ENCODE results near the gene MBNL1.
A peak's percentile ranks its signal among the peaks of the same experiment; 100 is the strongest.
"Not testable (repeated sequence)": the region's sequence is repeated elsewhere in the genome, so short reads cannot be mapped to it uniquely, and the experiment has no call there.

MBNL1 gene

DNA sequence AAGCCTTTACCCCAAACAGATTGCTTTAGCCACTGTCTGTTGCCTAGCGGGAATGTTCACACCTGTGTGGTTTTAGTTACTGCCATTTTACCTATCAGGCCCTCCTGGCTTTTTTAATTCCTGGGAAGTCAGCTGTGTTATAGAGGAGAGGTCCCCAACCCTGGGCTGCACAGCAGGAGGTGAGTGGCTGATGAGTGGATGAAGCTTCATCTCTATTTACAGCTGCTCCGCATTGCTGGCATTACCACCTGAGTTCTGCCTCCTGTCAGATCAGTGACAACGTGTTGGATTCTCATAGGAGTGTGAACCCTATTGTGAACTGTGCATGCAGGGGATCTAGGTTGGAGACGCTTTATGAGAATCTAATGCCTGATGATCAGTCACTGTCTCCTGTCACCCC, 127.0 kb downstream of the MBNL1 start:
- no peak for DNase-seq (ENCODE audit: extremely low read depth in 1 of 2, low read depth in 1 of 2)

DNA sequence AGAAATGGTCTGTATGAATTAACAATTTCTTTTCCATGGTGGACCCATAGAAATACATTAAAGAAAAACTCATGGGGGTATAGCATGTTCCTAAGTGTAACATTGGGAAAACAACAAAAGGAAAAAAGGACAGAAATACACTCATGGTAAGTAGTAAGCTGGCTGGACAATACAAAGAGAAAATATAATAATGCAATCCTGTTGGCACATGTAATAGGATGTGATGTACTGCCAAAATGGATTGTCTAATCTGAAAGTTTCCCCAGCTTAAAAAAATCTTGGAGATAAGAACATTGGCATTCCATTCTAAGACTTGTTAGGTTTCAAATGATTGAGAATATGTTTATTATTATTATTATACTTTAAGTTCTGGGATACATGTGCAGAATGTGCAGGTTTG, 128.1 kb downstream of the MBNL1 start:
- no peak for DNase-seq (ENCODE audit: extremely low read depth in 1 of 2, low read depth in 1 of 2)

DNA sequence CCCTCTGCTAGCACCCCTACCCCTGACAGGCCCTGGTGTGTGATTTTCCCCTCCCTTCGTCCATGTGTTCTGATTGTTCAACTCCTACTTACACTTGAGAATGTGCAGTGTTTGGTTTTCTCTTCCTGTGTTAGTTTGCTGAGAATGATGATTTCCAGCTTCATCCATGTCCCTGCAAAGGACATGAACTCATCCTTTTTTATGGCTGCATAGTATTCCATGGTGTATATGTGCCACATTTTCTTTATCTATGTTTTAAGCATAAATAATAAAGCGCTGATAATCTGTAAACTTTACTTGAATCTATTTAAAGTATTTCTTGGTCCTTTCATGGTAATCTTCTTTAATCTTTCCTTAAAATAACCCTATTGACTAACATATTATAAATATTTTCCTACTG, 128.6 kb downstream of the MBNL1 start:
- DNase-seq (ENCODE audit: extremely low read depth in 1 of 2, low read depth in 1 of 2): not testable (repeated sequence)

DNA sequence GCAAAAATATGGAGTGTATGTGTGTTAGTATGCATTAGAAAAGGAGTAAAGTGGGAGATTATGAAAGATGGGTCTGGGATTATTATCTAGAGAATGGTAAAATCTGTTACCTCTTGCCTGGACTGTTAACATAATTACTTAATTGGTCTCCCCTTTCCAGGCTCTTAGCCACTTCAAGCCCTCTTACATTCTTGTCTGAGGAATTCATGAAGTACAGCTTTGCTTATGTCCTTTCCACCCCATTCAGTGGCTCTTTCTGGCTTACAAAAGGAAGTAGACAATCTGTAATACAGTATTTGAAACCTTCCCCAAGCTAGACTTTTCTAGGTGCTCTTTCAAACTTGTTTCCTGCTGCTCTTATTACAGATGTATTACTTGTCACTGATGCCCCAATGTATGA, 129.8 kb downstream of the MBNL1 start:
- no peak for DNase-seq (ENCODE audit: extremely low read depth in 1 of 2, low read depth in 1 of 2)

DNA sequence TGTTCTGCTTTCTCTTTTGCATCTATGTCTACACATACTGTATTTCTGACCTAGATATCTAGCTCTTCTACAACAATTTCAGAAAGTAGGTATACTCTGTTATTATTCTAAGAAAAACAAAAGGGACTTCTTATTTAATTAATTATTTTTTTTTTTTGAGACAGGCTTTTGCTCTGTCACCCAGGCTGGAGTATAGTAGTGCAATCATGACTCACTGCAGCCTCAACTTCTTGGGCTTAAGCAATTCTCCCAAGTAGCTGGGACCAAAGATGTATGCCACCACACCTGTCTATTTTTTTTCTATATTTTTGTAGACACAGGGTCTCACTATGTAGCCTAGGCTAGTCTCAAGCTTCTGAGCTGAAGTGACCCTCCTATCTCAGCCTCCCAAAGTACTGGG, 130.6 kb downstream of the MBNL1 start:
- DNase-seq (ENCODE audit: extremely low read depth in 1 of 2, low read depth in 1 of 2): no peak

DNA sequence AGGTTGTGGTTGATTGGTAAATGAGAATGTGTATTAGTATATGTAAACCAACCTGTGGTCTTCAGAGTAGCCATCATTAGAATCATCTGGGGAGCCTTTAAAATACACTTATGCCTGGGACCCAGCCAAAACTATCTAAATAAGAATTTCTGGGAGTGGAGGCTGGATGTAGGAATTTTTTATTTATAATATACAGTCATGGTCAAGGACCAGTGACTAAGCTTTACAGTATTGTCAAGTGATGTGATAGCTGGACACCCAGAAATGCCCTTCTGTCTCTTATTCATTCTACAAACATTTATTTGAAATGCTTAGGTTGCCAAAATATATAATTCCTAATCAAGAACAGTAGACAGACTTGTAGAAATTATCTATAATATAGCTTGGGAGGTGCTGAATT, 132.2 kb downstream of the MBNL1 start:
- DNase-seq (ENCODE audit: extremely low read depth in 1 of 2, low read depth in 1 of 2): no peak

DNA sequence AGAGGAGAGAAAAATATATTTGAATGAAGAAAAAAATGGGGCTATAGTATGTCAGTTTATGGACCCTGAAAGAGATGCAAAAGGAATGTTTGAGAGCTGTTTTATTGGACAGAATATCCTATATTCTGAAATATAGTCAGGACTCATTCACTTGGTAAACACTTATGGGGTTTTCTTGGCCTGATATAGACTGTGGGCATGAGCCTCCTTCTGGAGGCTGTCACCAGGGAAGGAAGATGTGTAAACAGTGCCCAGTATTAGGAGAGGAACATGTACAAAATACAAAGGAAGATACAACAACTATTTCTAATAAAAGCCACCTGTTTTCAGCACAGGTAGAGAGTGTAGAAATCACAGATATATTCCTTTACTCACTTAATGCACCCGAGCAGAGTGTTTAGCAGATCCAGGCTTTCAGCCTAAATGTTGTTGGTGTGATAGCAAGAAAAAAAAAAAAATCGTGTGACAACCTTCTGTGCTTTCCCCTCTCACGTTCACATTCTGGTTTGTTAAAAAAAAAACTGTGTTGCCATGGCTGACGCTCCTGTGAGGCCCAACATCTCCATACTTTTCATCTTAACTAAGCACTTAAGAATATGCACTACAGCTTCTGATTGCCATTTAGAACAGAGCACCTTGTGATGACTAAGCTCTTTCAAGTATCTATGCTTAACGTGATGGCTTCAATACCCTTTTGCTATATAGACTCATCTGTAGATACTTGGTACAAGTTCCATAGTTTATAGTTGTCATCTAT, 134.1 kb downstream of the MBNL1 start:
- no peak for DNase-seq (ENCODE audit: extremely low read depth in 1 of 2, low read depth in 1 of 2)

DNA sequence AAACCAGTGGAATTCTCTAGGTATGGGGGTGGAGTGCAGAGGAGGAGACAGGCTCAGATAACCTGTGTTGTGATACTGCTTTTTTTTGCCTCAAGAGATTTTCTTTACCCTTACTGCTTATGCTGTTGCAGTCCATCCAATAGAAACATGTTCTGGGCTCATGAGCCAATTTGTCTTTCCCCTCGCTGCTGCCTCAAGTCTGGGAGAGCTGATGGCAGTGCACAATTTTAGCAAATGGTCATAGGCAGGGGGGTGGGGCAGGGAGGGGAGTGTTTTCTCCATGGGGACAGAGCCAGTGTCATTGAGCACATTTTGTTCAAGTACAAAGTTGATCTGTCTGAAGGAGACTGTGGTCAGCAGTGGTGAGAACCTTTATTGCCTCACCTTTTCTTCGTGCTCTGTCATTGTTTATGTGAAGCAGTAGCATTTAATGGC, 134.9 kb downstream of the MBNL1 start:
- no peak for DNase-seq (ENCODE audit: extremely low read depth in 1 of 2, low read depth in 1 of 2)

DNA sequence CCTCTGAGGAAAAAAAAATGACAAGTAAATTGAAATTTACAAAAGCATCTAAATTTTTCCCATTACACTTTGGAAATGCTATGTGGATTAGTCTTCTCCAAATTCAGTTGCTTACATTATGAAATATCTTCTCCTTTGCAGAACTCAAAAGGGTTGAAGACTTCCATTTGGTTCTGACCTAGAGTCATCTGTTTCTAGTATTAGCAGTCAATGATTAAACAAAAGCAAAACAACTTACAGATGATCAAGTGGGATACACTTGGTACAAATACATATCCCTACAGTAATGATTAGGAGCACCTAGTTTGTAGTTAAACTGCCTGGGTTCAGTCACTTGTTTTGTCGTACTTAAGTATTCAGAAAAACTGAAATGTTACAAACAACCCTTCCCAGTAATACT, 136.2 kb downstream of the MBNL1 start:
- no peak for DNase-seq (ENCODE audit: extremely low read depth in 1 of 2, low read depth in 1 of 2)

DNA sequence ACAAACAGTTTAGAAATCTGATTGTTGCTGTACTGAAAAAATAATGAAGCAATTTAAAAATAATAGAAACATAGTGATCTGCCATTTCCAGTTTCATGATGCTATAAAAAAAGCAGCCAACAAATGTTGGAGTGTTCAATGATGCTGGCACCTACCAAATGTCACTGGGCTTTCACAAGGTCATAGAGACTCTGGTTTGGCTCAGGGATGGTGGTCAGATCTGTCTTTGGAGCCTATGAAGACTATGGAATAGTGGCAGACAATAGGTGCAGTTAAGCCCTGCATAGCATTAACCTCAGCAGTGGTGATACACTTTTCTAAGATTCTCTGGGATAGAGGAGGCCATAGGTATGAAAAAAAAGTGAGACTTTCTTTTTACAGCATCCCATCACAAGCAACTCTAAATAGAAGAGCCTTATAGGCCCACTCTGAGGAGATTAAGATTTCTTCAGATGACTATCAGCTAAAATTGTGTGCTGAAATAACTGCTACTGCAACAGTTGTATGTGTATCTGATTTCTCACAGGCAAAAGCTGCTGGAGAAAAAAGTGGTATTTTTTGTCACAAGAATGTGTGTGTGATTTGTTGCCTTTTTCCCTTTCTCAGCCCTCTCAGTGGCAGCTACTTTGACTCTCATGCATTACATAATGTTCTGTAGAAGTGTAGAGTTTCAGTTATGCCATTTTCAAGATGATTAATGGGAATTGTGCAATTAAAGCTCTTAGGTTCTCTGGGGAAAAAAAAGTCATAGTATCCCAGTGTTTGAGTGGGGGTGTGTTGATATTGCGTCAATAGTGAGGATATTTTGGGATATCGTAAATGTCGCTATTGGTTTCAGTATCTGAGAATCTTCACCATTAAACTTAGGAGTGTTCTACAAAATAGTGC, 137.4 kb downstream of the MBNL1 start:
- DNase-seq (ENCODE audit: extremely low read depth in 1 of 2, low read depth in 1 of 2): no peak

DNA sequence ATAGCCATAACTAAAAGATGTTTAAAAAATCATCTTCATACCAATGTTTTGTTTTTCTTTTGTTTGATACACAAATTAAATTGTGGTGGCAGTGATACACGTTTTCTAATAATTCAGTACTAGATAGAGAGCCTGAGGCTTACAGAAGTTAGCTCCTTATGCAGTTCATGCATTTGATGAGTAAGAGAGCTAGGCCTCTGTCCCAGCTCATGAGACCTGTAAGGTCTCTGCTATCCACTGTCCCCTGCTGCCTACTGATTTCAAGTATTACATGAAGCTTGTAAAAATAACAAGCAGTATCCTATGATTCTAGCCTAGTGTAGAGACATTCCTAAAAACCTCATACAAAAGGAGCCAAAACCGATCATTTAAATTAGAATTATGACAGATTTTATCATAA, 144.5 kb downstream of the MBNL1 start:
- no peak for DNase-seq (ENCODE audit: extremely low read depth in 1 of 2, low read depth in 1 of 2)

DNA sequence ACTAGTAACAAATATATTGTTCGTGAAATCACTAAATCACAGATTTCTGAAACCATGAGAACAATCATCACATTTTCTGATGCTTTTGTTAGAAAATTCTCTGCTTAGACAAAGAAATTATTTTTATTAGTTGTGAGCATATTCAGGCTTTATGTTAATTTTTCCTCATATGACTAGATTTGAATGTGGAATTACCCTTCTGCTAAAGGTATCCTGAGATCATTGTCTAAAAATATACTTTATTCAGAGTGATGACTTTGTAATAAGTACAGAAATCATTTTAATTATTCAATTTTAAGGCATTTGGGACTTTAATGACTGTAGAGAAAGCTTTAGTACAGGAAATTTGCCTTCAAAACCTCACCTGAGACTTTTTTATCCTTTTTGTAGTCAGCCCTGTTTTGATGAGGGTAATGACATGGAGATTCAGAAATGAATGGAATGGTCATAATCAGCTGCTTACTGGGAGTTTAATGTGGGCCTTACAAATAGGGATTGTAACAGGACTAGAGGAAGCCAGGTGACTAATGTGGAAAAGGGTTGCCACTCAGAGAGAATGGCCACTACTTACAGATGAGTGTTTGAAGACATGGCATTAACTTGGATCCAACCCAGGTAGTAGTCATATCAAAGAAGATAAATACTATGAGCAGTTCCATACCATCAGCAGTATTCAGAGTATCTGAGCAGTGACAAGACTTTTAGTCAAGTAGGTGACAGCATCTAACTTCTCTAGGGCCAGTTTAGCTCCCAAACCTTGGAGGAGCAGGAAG, 148.3 kb downstream of the MBNL1 start:
- DNase-seq (ENCODE audit: extremely low read depth in 1 of 2, low read depth in 1 of 2): no peak

DNA sequence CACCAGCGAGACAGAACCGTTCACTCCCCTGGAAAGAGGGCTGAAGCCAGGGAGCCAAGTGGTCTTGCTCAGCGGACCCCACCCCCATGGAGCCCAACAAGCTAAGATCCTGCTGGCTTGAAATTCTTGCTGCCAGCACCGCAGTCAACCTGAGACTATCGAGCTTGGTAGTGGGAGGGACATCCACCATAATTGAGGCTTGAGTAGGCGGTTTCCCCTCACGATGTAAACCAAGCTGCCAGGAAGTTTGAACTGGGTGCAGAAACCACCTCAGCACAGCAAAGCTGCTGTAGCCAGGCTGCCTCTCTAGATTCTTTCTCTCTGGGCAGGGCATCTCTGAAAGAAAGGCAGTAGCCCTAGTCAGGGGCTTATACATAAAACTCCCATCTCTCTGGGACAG, 151.0 kb downstream of the MBNL1 start:
- DNase-seq (ENCODE audit: extremely low read depth in 1 of 2, low read depth in 1 of 2): peak in 1 of 2 donors; percentile 41

DNA sequence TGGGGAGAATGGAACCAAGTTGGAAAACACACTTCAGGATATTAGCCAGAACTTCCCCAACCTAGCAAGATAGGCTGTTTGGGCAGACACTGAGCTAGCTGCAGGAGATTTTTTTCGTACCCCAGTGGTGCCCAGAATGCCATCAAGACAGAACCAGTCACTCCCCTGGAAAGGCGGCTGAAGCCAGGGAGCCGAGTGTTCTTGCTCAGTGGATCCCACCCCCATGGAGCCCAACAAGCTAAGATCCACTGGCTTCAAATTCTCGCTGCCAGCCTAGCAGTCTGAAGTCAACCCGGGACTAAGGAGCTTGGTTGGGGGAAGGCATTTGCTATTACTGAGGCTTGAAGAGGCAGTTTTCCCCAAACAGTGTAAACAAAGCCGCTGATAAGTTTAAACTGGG, 152.4 kb downstream of the MBNL1 start:
- DNase-seq (ENCODE audit: extremely low read depth in 1 of 2, low read depth in 1 of 2): no peak

DNA sequence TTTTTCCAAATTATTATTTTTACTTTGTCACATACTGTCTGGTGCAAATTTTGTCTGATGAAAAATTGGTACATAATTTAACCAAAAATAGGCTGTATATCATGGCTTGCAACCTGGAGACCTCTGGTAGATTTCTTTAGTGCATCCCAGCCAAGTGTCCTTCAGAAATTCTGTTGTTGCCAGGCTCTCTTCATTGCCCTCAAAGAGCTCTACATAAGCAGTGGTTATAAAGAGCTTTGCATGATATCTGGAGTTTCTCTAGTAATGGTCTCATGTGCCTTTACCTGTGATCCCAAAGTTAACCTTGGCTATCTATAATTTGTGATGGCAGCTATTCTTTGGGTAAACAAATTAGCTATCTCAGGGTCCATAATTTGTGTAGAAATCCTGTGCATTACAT, 157.7 kb downstream of the MBNL1 start:
- no peak for DNase-seq (ENCODE audit: extremely low read depth in 1 of 2, low read depth in 1 of 2)

DNA sequence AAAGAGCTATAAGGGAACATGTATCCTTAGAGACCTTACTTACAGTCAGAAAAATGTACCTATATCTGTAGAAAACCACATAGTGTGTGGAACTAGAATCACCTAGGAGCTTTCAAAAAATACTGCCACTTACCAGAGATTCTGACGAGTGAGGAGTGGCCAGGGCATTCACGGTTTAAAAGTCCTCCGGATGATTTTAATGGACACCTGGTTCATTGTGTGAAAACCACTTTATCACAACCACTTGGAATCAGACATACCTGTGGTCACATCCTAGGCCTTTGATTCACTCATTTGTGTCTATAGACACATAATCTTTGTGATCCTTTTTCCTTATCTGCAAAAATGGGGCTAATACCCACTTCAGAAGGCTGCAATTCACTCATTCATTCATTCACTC, 159.8 kb downstream of the MBNL1 start:
- DNase-seq (ENCODE audit: extremely low read depth in 1 of 2, low read depth in 1 of 2): no peak

DNA sequence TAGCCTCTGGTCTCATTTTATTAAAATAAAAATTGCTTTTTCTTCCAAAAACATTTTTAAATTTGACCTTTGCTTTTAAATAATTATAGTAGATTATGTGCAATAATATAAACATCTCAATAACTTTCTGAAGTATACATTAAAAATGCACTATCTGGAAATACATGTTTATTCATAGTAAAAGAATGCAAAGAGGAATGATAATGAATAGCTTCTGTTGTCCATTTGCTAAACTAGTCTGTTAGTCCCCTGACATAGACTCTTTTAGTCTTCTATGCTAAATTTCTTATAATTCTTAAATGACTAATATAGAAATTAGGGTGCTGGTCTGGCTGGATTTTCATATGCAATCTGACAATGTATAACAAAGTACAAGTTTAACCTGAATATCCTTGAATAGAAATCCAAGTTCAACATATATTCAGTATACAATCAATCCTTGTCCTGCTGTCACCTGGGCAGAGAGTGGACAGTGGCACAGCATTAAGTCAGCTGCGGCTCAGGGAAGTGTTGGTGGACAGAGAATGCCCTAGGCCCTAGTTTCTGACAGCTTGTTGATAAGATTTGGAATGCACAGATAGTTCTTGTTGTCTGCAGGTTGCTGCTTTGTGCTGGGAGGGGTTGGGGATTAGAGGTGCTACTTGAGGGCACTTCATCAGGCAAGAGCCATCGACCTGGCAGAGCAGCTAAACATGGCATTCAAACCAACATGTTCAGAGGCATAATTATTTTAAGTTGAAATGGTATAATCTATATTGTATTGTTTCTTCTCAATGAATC, 161.7 kb downstream of the MBNL1 start:
- DNase-seq (ENCODE audit: extremely low read depth in 1 of 2, low read depth in 1 of 2): no peak

DNA sequence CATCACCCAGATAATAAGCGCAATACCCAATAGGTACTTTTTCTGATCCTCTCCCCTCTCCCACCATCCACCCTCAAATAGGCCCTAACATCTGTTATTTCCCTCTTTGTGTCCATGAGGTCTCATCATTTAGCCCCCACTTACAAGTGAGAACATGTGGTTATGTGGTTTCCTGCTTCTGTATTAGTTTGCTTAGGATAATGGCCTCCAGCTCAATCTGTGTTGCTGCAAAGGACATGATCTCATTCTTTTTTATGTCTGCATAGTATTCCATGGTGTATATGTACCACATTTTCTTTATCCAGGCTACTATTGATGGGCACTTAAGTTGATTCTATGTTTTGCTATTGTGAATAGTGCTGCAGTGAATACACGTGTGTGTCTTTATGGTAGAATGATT, 165.4 kb downstream of the MBNL1 start:
- DNase-seq (ENCODE audit: extremely low read depth in 1 of 2, low read depth in 1 of 2): no peak

DNA sequence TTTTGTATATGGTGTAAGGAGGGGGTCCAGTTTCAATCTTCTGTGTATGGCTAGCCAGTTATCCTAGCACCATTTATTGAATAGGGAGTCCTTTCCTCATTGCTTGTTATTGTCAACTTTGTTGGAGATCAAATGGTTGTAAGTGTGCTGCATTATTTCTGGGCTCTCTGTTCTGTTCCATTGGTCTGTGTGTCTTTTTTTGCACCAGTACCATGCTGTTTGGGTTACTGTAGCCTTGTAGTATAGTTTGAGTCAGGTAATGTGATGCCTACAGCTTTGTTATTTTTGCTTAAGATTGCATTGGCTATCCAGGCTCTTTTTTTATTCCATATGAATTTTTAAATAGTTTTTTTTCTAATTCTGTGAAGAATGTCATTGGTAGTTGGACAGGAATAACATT, 166.5 kb downstream of the MBNL1 start:
- not testable (repeated sequence) for DNase-seq (ENCODE audit: extremely low read depth in 1 of 2, low read depth in 1 of 2)

DNA sequence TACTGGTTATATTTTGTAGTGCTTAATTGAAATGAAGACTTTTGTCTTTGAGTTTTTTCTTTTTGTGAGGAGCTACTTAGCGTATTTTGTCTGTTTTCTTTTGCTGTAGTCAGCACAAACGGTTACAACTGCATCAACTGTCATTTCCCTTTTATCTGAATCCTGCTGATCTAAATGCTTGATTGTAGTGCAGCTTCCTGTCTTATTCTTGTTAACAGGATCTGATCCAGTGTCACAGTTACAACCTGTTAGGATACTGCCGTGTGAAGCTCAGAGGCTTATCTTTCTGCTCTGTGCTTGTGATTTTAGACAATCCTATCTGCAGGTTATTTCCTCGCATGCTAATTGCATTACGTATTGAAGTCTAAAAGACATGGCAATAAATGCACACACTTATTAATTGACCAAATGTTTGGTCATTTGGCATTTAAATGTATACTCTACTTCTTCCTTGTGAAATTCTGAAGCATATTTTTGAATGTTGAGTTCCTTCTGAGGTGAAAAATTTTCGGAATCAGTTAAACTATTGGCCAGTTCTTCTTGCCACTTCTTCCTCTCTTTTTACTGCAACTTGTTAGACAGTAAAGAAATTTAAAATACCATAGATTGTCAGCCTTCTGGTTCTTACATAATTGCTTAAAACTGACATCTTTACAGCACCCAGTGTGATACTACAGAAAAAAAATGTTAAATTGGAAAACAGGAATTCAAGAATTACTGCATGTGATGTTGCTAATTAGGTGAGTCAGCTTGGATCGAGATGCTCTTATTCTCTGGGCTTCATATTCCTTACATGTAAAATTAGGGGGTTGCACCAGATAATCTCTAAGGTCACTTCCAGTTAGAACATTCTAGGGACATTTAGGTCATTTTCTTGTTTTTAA, 168.2 kb downstream of the MBNL1 start:
- DNase-seq (ENCODE audit: extremely low read depth in 1 of 2, low read depth in 1 of 2): no peak

Measured in stimulated activated CD8-positive, alpha-beta memory T cell treated with anti-CD3 and anti-CD28 coated beads, Interleukin-7, amount 100 ng/mL, for 48 hours (primary cell).